OCI-LY7 (cell line): ENCODE data around the gene RELCH. TPM values are rescaled to one million over a fixed set of nuclear protein-coding genes. Genes with fewer than 3 reads are reported as not detected.

Experiments
- BruUV-seq: library from RNA; stranded (reverse); fragments of 400-500 nt; replicated peaks from 2 replicates; lab custom pipeline; 2021; lab: Mats Ljungman, UMichigan
- CTCF ChIA-PET: fragments of 300-600 bp; sonication (Branson Sonifier 250); formaldehyde crosslinking; loops from one replicate; lab custom pipeline; 2022; ENCODE audit warnings: antibody characterized with exemption; ENCODE audit not compliant: unreplicated experiment; lab: Charles Lee
- POLR2A ChIA-PET: fragments of 300-600 bp; sonication (Branson Sonifier 250); formaldehyde crosslinking; loops from one replicate; lab custom pipeline; 2022; ENCODE audit warnings: antibody characterized with exemption; lab: Charles Lee
- DNase-seq: peaks from one replicate; pipeline ENCODE4 v3.0.0-alpha.2; 2015; ENCODE audit warnings: low spot score
- H2AFZ ChIP-seq: fragments of 200-600 bp; sonication (generic), shearing (Covaris generic); 2 replicates; pipeline ENCODE4 v1.6.1; 2014; ENCODE audit warnings: mild to moderate bottlenecking, antibody characterized with exemption, low read length, moderate library complexity
- H3K27ac ChIP-seq: fragments of 200-600 bp; sonication (generic); 2 replicates; pipeline ENCODE4 v1.5.1; 2014; ENCODE audit warnings: mixed run types, low read depth, mild to moderate bottlenecking, moderate library complexity, low read length, inconsistent platforms; ENCODE audit not compliant: poor library complexity, severe bottlenecking
- H3K36me3 ChIP-seq: fragments of 200-600 bp; sonication (generic); 2 replicates; pipeline ENCODE4 v1.6.1; 2014; ENCODE audit warnings: mild to moderate bottlenecking, antibody characterized with exemption, low read length, moderate library complexity, mixed read lengths; ENCODE audit not compliant: insufficient read depth
- H3K4me1 ChIP-seq: fragments of 200-600 bp; sonication (generic); 2 replicates; pipeline ENCODE4 v1.5.1; 2014; ENCODE audit warnings: mild to moderate bottlenecking, low read length; ENCODE audit not compliant: insufficient read depth, poor library complexity, severe bottlenecking
- H3K4me2 ChIP-seq: fragments of 200-600 bp; sonication (generic); 2 replicates; pipeline ENCODE4 v1.6.1; 2014; ENCODE audit warnings: mild to moderate bottlenecking, low read length
- H3K4me3 ChIP-seq: fragments of 200-600 bp; sonication (generic); 2 replicates; pipeline ENCODE4 v1.5.1; 2014; ENCODE audit warnings: mild to moderate bottlenecking, low read depth, low read length; ENCODE audit not compliant: poor library complexity, severe bottlenecking
- H3K79me2 ChIP-seq: fragments of 200-600 bp; sonication (generic); 2 replicates; pipeline ENCODE4 v1.6.1; 2016; ENCODE audit warnings: low read depth, mild to moderate bottlenecking, low read length, moderate library complexity, mixed read lengths; ENCODE audit not compliant: insufficient read depth
- H3K9me2 ChIP-seq: fragments of 200-600 bp; sonication (generic); 2 replicates; pipeline ENCODE4 v1.6.1; 2016; ENCODE audit warnings: mild to moderate bottlenecking, low read length, mixed read lengths; ENCODE audit not compliant: insufficient read depth
- H3K9me3 ChIP-seq: fragments of 200-600 bp; sonication (generic); 2 replicates; pipeline ENCODE4 v1.6.1; 2014; ENCODE audit warnings: mild to moderate bottlenecking, mixed run types, low read length, mixed read lengths
- H4K20me1 ChIP-seq: fragments of 200-600 bp; sonication (generic); 2 replicates; pipeline ENCODE4 v1.6.1; 2014; ENCODE audit warnings: mild to moderate bottlenecking, antibody characterized with exemption, low read length, moderate library complexity, mixed read lengths; ENCODE audit not compliant: insufficient read depth
- EZH2phosphoT487 ChIP-seq: fragments of 200-600 bp; sonication (generic); IDR thresholded peaks from 2 replicates; pipeline ENCODE4 v1.6.1; 2018; ENCODE audit warnings: low read depth, borderline replicate concordance, mild to moderate bottlenecking, mixed run types, antibody characterized with exemption, low read length, moderate library complexity, mixed read lengths
- intact Hi-C: fragments of 100-400 bp; cut with micrococcal nuclease; formaldehyde crosslinking; loops from one replicate; pipeline ENCODE4 v1.10.0; 2022; ENCODE audit not compliant: unreplicated experiment
- total RNA-seq, 2 experiments: library from RNA; depleted of rRNA in 1 of 2; stranded (reverse); fragments of >200 nt in 1 of 2; shearing (Covaris generic) in 1 of 2; gene quantifications; 2 replicates each; pipeline ENCODE4 v1.2.3, GENCODE V29; 2014 to 2022
- TF ChIP-seq, protein P1 (sequence below): fragments of 200-600 bp; sonication (generic); conservative IDR thresholded peaks from 2 replicates; pipeline ENCODE4 v1.5.1; 2014; ENCODE audit warnings: mild to moderate bottlenecking, antibody characterized with exemption, low read length, moderate library complexity, mixed read lengths

Gene RELCH
- total RNA-seq, 2 experiments from 2014 or later, result 21.2 to 23.1 TPM

DNA sequence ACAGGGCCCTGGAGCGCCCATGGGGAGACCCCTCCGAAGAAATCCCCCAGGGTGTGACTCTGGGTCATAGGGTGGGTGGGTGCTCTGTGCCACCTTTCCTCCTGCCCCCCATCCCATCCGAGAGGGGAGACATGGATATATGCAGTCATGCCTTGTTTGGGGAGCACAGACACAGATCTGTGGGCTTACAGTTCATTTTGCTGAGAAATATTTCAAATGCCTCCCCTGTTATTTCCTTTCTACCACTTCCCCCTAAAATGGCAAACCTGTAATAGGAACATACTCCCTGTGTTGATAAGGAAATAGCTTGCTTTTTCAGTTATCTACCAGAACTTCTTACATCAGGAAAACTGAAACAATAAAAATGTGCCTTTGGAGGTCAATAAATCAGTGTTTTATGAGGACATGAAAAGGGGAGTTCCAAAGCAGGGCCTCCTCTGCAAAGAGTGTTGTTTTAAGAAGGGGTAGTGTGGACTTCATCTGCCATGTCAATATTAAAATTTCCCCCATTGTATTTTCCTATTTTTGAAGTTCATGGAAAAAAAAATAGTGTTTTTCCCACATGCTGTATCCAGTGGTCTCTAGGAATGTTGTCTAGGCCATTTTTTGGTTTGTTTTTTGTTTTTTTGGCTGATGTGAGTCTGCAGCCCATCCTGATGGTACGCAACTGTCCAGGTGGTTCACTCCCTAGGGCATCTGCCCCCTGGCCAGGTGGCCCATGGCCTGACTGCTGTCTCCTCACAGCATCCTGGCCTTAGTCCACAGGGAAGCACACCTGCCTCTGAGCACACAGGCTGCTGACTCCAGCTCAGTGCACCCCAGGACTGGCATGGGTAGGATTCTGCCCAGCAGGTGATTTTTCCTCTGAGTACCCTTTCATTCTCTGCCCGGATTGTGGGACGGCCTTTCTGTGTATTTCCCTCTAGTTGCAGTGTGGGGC lies 141.8 kb downstream of the RELCH start:
- POLR2A ChIA-PET, result interaction anchor here (0.7 kb wide), 2 partner anchors 49 to 854 kb away, joined by 3 to 5 read pairs; no protein-coding TSS in a partner anchor
- DNase-seq, result no peak

DNA sequence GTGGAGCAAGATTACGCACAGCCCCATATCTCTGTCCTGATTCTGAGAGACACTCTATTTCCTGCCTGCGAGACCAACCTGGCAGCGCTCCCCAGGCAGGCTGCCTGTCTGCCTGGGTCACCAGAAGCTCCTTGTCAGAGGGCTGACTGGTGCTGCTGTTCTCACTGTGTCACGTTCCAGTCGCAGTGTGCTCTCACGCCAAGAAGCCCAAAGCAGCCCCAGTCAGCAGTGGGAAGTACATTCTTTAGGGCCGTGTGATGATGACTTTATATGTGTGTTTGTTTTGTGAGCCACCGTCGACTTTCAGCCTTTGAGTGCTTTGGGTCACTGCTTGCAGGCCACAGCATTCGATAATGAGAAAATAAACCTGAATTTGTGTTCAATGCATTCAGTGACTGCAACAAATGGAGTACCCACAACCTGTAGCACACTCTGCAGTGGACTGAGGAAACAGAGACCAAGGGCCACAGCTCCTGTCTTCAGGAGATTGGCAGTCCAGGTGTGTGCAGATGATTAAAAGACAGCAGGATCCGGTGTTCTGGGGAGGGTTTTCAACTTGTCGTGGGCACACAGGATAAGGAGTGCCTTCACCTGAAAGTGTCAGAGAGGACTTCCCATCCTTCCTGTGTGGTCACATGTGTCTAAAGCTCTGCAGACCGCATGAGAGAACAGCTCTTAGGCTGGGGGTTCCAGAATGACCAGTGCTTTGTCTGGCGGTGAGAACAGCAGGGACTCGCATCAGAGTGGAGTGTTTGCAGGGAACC lies 142.8 kb downstream of the RELCH start:
- POLR2A ChIA-PET, result no interaction called here
- H3K9me3 ChIP-seq, result no peaks in the 10 kb centered on the region
- intact Hi-C loops, result no loop called here
- no peak for TF ChIP-seq EZH2phosphoT487
- TF ChIP-seq, protein P1, sequence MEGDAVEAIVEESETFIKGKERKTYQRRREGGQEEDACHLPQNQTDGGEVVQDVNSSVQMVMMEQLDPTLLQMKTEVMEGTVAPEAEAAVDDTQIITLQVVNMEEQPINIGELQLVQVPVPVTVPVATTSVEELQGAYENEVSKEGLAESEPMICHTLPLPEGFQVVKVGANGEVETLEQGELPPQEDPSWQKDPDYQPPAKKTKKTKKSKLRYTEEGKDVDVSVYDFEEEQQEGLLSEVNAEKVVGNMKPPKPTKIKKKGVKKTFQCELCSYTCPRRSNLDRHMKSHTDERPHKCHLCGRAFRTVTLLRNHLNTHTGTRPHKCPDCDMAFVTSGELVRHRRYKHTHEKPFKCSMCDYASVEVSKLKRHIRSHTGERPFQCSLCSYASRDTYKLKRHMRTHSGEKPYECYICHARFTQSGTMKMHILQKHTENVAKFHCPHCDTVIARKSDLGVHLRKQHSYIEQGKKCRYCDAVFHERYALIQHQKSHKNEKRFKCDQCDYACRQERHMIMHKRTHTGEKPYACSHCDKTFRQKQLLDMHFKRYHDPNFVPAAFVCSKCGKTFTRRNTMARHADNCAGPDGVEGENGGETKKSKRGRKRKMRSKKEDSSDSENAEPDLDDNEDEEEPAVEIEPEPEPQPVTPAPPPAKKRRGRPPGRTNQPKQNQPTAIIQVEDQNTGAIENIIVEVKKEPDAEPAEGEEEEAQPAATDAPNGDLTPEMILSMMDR, result no peak
- no peaks in the 10 kb centered on the region for H3K79me2 ChIP-seq
- no peak overlapping the region for H3K27ac ChIP-seq
- no peaks in the 10 kb centered on the region for H3K36me3 ChIP-seq
- no peak overlapping the region for H3K4me3 ChIP-seq
- H4K20me1 ChIP-seq, result no peaks in the 10 kb centered on the region
- no peak overlapping the region for H3K4me2 ChIP-seq
- DNase-seq, result no peak
- H2AFZ ChIP-seq, result no peak overlapping the region
- H3K9me2 ChIP-seq, result no peaks in the 10 kb centered on the region
- CTCF ChIA-PET, result no interaction called here
- H3K4me1 ChIP-seq, result no peaks in the 10 kb centered on the region
- BruUV-seq, result no TSS peak

More for the DNA sequence above, 141.8 kb downstream of the RELCH start:
- Histone ChIP-seq H3K9me3 (no peaks in the 10 kb centered on the region), H4K20me1 (no peaks in the 10 kb centered on the region), H2AFZ (no peak overlapping the region), H3K79me2 (no peaks in the 10 kb centered on the region), H3K4me1 (no peaks in the 10 kb centered on the region), H3K4me3 (no peak overlapping the region), H3K27ac (no peak overlapping the region), H3K36me3 (no peaks in the 10 kb centered on the region), H3K4me2 (no peak overlapping the region), H3K9me2 (no peaks in the 10 kb centered on the region)
- CTCF ChIA-PET, result no interaction called here
- no TSS peak for BruUV-seq
- intact Hi-C loops, result no loop called here
- no peak for TF ChIP-seq EZH2phosphoT487
- TF ChIP-seq, protein P1, result no peak
